GM12878 (cell line): ENCODE data around the gene ENTREP1. TPM values are rescaled to one million over a fixed set of nuclear protein-coding genes. Genes with fewer than 3 reads are reported as not detected.

Source experiments
- ATF7 ChIP-seq: fragments of 450-650 bp; IDR thresholded peaks from 2 replicates; pipeline ENCODE4 v1.6.1; 2016; ENCODE audit warnings: low read depth, mild to moderate bottlenecking
- HCFC1 ChIP-seq: fragments of 150-350 bp; IDR thresholded peaks from 2 replicates; pipeline ENCODE4 v1.6.1; 2014; ENCODE audit warnings: low read length
- MEF2A ChIP-seq: IDR thresholded peaks from 2 replicates; pipeline ENCODE4 v1.6.1; 2011; ENCODE audit warnings: low read depth, mild to moderate bottlenecking, low read length, moderate library complexity; ENCODE audit not compliant: insufficient read depth
- MYB ChIP-seq: fragments of 150-350 bp; IDR thresholded peaks from 2 replicates; pipeline ENCODE4 v1.6.1; 2014; ENCODE audit warnings: mild to moderate bottlenecking, low read depth, low read length, borderline replicate concordance
- NR2C2 ChIP-seq: IDR thresholded peaks from 2 replicates; pipeline ENCODE4 v1.6.1; 2011; ENCODE audit warnings: borderline replicate concordance, low read depth; ENCODE audit not compliant: control insufficient read depth, insufficient read length
- RCOR1 ChIP-seq: conservative IDR thresholded peaks from 2 replicates; pipeline ENCODE4 v1.6.1; 2012; ENCODE audit warnings: low read depth, low read length, improper control_type of control experiment
- SIN3A ChIP-seq: IDR thresholded peaks from 2 replicates; pipeline ENCODE4 v1.6.1; 2012; ENCODE audit warnings: low read depth, low read length, improper control_type of control experiment
- SREBF2 ChIP-seq: IDR thresholded peaks from 2 replicates; pipeline ENCODE4 v1.6.1; 2012; ENCODE audit warnings: mild to moderate bottlenecking, low read length
- SRF ChIP-seq, 2 experiments: IDR thresholded peaks; 2 replicates each; pipeline ENCODE4 v1.6.1; 2011; ENCODE audit warnings: low read depth in 2 of 2, low read length in 2 of 2, mild to moderate bottlenecking in 1 of 2, moderate library complexity in 1 of 2
- ZBED1 ChIP-seq: IDR thresholded peaks from 2 replicates; pipeline ENCODE4 v1.6.1; 2016; ENCODE audit warnings: borderline replicate concordance
- ZBTB4 ChIP-seq: fragments of 450-650 bp; formaldehyde crosslinking; IDR thresholded peaks from 2 replicates; pipeline ENCODE4 v1.4.0; 2022; ENCODE audit warnings: mild to moderate bottlenecking, moderate library complexity
- ZNF592 ChIP-seq: fragments of 450-650 bp; IDR thresholded peaks from 2 replicates; pipeline ENCODE4 v1.6.1; 2017; ENCODE audit warnings: mild to moderate bottlenecking, moderate library complexity
- polyA plus RNA-seq, 11 experiments: library from polyadenylated mRNA; depleted of rRNA in 4 of 11; unstranded in 6 of 11; stranded (reverse) in 5 of 11; fragments of >200 nt; fragmentation: Nextera tagmentation in 4 of 11; fragmentation: Illumina TruSeq in 1 of 11; extraction: Ambion mirVana in 4 of 11; extraction: Trizol in 1 of 11; gene quantifications; 1 replicate in 1 of 11; 2 replicates in 10 of 11; pipeline versions ENCODE4 v1.2.1 to v1.2.3, GENCODE V29; 2011 to 2016; ENCODE audit warnings: inconsistent platforms in 2 of 11, missing spikeins in 2 of 11, low read depth in 1 of 11
- total RNA-seq, 4 experiments: library from RNA; depleted of rRNA in 3 of 4; stranded (reverse); fragments of >200 nt in 3 of 4; fragmentation: Illumina TruSeq in 1 of 4; extraction: Trizol in 1 of 4; gene quantifications; 2 replicates each; pipeline versions ENCODE4 v1.2.1 to v1.2.3, GENCODE V29; 2013 to 2021
- TF ChIP-seq, protein P1 (sequence below): IDR thresholded peaks from 2 replicates; pipeline ENCODE4 v1.6.1; 2012; ENCODE audit warnings: improper control_type of control experiment, low read depth, low read length; ENCODE audit not compliant: insufficient replicate concordance

The ENTREP1 gene
- total and polyA plus RNA-seq, 10 of the 15 experiments (the other 5 are each of a cell fraction or from before 2014, with no cell fraction given) = not detected

- no peak for TF ChIP-seq ZNF592
- TF ChIP-seq NR2C2 = no peak
- TF ChIP-seq MEF2A = no peak
- TF ChIP-seq SRF (IDR thresholded peaks at IDR 0.05; ENCODE audit: low read depth in 2 of 2, low read length in 2 of 2) = no peak
- TF ChIP-seq SREBF2 = no peak
- TF ChIP-seq SIN3A = no peak
- TF ChIP-seq, protein P1, sequence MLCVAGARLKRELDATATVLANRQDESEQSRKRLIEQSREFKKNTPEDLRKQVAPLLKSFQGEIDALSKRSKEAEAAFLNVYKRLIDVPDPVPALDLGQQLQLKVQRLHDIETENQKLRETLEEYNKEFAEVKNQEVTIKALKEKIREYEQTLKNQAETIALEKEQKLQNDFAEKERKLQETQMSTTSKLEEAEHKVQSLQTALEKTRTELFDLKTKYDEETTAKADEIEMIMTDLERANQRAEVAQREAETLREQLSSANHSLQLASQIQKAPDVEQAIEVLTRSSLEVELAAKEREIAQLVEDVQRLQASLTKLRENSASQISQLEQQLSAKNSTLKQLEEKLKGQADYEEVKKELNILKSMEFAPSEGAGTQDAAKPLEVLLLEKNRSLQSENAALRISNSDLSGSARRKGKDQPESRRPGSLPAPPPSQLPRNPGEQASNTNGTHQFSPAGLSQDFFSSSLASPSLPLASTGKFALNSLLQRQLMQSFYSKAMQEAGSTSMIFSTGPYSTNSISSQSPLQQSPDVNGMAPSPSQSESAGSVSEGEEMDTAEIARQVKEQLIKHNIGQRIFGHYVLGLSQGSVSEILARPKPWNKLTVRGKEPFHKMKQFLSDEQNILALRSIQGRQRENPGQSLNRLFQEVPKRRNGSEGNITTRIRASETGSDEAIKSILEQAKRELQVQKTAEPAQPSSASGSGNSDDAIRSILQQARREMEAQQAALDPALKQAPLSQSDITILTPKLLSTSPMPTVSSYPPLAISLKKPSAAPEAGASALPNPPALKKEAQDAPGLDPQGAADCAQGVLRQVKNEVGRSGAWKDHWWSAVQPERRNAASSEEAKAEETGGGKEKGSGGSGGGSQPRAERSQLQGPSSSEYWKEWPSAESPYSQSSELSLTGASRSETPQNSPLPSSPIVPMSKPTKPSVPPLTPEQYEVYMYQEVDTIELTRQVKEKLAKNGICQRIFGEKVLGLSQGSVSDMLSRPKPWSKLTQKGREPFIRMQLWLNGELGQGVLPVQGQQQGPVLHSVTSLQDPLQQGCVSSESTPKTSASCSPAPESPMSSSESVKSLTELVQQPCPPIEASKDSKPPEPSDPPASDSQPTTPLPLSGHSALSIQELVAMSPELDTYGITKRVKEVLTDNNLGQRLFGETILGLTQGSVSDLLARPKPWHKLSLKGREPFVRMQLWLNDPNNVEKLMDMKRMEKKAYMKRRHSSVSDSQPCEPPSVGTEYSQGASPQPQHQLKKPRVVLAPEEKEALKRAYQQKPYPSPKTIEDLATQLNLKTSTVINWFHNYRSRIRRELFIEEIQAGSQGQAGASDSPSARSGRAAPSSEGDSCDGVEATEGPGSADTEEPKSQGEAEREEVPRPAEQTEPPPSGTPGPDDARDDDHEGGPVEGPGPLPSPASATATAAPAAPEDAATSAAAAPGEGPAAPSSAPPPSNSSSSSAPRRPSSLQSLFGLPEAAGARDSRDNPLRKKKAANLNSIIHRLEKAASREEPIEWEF = no peak
- TF ChIP-seq ZBTB4 (CRISPR knock-in tag) = no peak
- TF ChIP-seq ATF7 = no peak
- no peak for TF ChIP-seq MYB
- no peak for TF ChIP-seq RCOR1
- TF ChIP-seq HCFC1 = no peak
- no peak for TF ChIP-seq ZBED1
Measured at GRCh38 chr9:69330580-69330979, 5.6 kb downstream of the ENTREP1 start (continued).
